ENCODE results near the gene ADAMTSL1. TPM values are rescaled to one million over a fixed set of nuclear protein-coding genes. Genes with fewer than 3 reads are reported as not detected.

Gene ADAMTSL1
- polyA plus RNA-seq, 6 donors from 2014 or later = not detected

DNA sequence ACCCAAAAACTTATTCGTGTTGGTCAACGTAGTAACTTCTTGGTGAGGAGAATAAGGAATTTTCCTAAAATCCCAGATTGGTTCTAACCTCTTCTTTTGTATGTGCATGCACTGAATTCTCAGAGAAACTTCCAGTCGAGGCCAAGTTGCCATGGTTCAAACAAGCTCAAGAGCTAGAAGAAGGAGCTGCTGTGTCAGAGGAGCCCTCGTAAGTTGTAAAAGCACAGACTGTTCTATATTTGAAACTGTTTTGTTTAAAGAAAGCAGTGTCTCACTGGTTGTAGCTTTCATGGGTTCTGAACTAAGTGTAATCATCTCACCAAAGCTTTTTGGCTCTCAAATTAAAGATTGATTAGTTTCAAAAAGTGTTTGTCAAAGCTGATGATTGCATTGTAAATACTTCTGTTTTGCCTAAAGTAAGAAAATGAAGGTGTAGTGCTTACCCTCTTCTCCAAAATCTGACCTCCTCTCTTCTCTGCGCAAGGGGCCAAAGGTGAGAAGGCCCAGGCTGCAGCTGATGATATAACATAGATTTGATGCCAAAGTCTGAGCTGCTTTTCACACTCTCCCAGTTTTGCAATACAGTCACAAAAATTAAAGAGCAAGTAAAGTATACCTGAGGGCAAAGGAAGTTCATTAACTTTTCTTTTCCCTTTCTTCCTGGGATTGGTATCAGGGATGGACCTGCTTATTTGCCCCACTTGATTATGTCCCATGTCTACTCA lies 210.8 kb downstream of the ADAMTSL1 start:
- no peak for ATAC-seq (ENCODE audit: low read depth in 2 of 2)
- no peak for DNase-seq
- H3K4me3 Mint-ChIP-seq = no peak overlapping the region

GRCh38 chr9:18688581-18689565 lies 214.9 kb downstream of the ADAMTSL1 start:
- no peak overlapping the region for H3K27ac Mint-ChIP-seq
- peaks cover 2 to 5% (median 3%) of the 10 kb centered on the region in 7 donors for H3K9me3 Mint-ChIP-seq
- no peaks in the 10 kb centered on the region for H3K36me3 Mint-ChIP-seq
- H3K4me3 Mint-ChIP-seq = no peak overlapping the region
- ATAC-seq (ENCODE audit: low read depth in 2 of 2) (no peak), DNase-seq (no peak)
- no peaks in the 10 kb centered on the region for H3K4me1 Mint-ChIP-seq
- H3K27me3 Mint-ChIP-seq = peaks cover 0 to 3% (median 0%) of the 10 kb centered on the region in 3 donors

More for the DNA sequence above, 210.8 kb downstream of the ADAMTSL1 start:
- H3K36me3 Mint-ChIP-seq = no peaks in the 10 kb centered on the region
- H3K27ac Mint-ChIP-seq = no peak overlapping the region
- H3K4me1 Mint-ChIP-seq = no peaks in the 10 kb centered on the region
- H3K27me3 Mint-ChIP-seq = peaks cover 0 to 3% (median 0%) of the 10 kb centered on the region in 3 donors
- H3K9me3 Mint-ChIP-seq = no peaks in the 10 kb centered on the region

DNA sequence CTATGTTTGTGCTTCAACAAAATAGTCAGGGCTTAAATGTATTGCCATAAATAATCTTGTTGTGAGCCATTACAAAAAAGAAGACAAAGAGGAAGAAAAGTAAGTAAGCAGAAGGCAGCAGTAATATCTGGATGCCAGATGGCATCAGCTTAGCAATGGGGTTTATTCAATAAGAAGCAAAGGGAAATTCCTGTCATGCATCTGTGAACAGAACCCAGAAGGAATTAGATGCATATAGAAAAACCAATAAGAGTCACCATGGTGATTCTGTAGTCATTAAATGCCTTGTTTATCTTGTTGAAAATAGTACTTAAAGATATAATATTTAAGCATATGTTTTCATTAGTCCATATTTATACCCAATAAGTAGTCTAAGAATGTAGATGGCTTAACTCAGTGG lies 216.0 kb downstream of the ADAMTSL1 start:
- no peaks in the 10 kb centered on the region for H3K4me1 Mint-ChIP-seq
- no peak overlapping the region for H3K27ac Mint-ChIP-seq
- H3K9me3 Mint-ChIP-seq = peaks cover 4 to 14% (median 8%) of the 10 kb centered on the region in 7 donors
- H3K4me3 Mint-ChIP-seq = no peak overlapping the region
- no peak for DNase-seq
- H3K27me3 Mint-ChIP-seq = peaks cover 0 to 3% (median 0%) of the 10 kb centered on the region in 3 donors
- no peak for ATAC-seq (ENCODE audit: low read depth in 2 of 2)
- no peaks in the 10 kb centered on the region for H3K36me3 Mint-ChIP-seq

DNA sequence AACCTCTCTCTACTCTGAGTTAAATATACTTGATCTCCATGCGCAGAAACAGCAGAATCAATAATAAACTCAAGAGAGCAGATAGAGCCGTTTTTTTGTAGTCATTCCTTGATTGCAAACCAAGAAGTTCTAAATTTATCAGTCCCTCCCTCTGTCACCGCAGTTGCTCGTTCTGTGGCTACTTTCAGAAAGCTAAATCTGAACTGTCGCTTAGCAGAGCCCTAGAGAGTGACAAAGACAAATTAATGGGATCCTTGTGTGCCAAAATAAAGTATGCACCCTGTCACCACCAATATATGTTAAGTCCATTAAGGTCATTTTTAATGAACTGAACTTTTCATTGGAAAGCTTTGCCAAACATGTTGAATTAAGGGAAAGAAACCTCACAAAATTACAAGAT lies 218.3 kb downstream of the ADAMTSL1 start:
- Mint-ChIP-seq H3K27me3 (no peaks in the 10 kb centered on the region), H3K27ac (no peak overlapping the region), H3K9me3 (peaks cover 12 to 27% (median 19%) of the 10 kb centered on the region in 7 donors), H3K36me3 (peaks cover 0 to 13% of the 10 kb centered on the region in 2 donors), H3K4me1 (no peaks in the 10 kb centered on the region), H3K4me3 (no peak overlapping the region)
- ATAC-seq (ENCODE audit: low read depth in 2 of 2) (no peak), DNase-seq (no peak)

DNA sequence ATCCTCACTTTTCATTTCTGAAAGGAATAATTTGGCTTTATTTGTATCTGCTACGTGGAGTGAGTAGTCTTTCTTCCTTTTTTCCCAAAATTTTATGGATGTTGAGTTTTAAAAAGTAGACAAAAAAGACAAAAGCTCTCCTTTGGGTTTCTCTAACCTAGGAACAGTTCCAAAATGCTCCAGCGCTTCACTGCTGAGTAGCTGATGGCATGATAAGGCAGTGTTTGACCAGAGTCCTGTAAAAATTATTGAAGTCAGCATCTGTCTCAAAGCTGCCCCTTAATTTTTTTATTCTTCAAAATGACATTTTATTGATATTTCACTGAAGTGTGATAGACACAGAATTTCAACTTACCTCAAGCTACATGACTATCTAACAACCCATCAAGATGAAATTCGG lies 219.0 kb downstream of the ADAMTSL1 start:
- Mint-ChIP-seq H3K27me3 (no peaks in the 10 kb centered on the region), H3K27ac (no peak overlapping the region), H3K4me3 (no peak overlapping the region), H3K9me3 (peaks cover 12 to 27% (median 19%) of the 10 kb centered on the region in 7 donors), H3K4me1 (no peaks in the 10 kb centered on the region), H3K36me3 (peaks cover 0 to 13% of the 10 kb centered on the region in 2 donors)
- DNase-seq (no peak), ATAC-seq (ENCODE audit: low read depth in 2 of 2) (no peak)

DNA sequence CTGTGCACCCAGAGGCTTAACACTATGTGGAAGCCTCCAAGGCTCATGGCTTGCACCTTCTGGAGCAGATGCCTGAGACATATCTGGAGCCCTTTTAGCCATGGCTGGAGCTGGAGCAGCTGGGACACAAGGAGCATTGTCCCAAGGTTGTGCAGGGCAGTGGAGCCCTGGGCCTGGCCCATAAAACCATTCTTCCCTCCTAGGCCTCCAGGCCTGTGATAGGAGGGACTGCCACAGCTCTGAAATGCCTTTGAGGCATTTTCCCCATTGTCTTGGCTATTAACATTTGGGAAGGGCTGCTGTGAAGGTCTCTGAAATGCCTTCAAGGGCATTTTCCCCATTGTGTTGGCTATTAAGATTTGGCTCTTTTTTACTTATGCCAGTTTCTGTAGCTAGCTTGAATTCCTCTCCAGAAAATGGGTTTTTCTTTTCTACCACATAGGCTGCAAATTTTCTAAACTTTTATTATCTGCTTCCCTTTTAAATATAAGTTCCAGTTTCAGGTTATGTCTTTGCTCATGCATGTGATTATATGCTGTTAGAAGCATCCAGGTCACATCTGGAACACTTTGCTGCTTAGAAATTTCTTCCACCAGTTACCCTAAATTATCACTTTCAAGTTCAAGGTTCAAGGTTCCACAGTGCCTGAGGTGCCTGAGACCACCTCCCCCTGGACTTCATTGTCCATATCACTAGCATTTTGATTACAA lies 221.2 kb downstream of the ADAMTSL1 start:
- H3K9me3 Mint-ChIP-seq = peaks cover 12 to 27% (median 19%) of the 10 kb centered on the region in 7 donors
- H3K4me1 Mint-ChIP-seq = no peaks in the 10 kb centered on the region
- ATAC-seq (ENCODE audit: low read depth in 2 of 2) (no peak), DNase-seq (no peak)
- no peaks in the 10 kb centered on the region for H3K27me3 Mint-ChIP-seq
- peaks cover 0 to 13% of the 10 kb centered on the region in 2 donors for H3K36me3 Mint-ChIP-seq
- no peak overlapping the region for H3K4me3 Mint-ChIP-seq
- no peak overlapping the region for H3K27ac Mint-ChIP-seq

- no peaks in the 10 kb centered on the region for H3K4me1 Mint-ChIP-seq
- DNase-seq (no peak), ATAC-seq (ENCODE audit: low read depth in 2 of 2) (no peak)
- H3K4me3 Mint-ChIP-seq = no peak overlapping the region
- no peaks in the 10 kb centered on the region for H3K27me3 Mint-ChIP-seq
- H3K27ac Mint-ChIP-seq = no peak overlapping the region
- peaks cover 11 to 27% (median 16%) of the 10 kb centered on the region in 7 donors for H3K9me3 Mint-ChIP-seq
- peaks cover 0 to 13% of the 10 kb centered on the region in 2 donors for H3K36me3 Mint-ChIP-seq
Measured at GRCh38 chr9:18698992-18699391, 225.0 kb downstream of the ADAMTSL1 start.

DNA sequence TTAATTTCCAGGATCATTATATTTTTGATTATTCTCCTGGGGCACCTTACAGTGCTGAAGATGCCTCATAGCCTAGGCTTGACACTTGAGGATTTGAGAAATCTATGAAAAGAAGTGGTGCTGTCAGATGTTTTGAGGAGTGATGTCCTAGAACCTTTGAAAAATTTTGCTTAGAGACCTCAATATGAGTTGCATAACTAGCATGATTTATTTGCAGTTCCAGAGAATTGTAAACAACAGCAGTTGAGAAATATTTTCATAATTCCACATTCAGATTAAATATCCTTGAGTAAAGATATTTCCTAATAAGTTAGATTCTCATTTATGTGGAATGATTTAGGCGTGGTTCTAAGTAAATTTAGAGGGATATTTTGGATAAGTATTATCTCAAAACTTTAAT lies 225.8 kb downstream of the ADAMTSL1 start:
- peaks cover 0 to 13% of the 10 kb centered on the region in 2 donors for H3K36me3 Mint-ChIP-seq
- H3K27ac Mint-ChIP-seq = no peak overlapping the region
- H3K9me3 Mint-ChIP-seq = peaks cover 7 to 21% (median 12%) of the 10 kb centered on the region in 7 donors
- H3K4me3 Mint-ChIP-seq = no peak overlapping the region
- ATAC-seq (ENCODE audit: low read depth in 2 of 2) (no peak), DNase-seq (no peak)
- no peaks in the 10 kb centered on the region for H3K4me1 Mint-ChIP-seq
- no peaks in the 10 kb centered on the region for H3K27me3 Mint-ChIP-seq

DNA sequence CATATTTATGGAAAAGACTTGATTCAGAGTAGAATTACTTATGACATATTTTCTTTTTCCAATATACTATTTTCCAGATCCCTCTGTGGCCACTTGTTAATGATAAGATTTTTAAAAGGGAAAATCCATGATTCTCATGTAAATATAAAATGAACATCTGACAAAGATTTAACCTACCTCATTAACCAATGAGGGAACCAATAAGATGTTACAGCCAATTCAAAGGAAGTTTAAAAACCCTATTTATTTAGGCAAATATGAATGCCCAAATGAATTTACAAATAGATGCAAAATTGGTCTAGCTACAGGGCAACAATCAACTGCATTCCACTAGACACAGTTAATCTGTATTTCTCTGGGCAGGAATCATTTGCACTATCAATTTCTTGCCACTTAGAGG lies 226.8 kb downstream of the ADAMTSL1 start:
- DNase-seq = no peak
- Mint-ChIP-seq H3K36me3 (peaks cover 0 to 8% of the 10 kb centered on the region in 2 donors), H3K4me3 (no peak overlapping the region), H3K9me3 (peaks cover 2 to 16% (median 8%) of the 10 kb centered on the region in 7 donors), H3K27ac (no peak overlapping the region), H3K27me3 (no peaks in the 10 kb centered on the region), H3K4me1 (no peaks in the 10 kb centered on the region)
- ATAC-seq (ENCODE audit: low read depth in 2 of 2) = no peak

DNA sequence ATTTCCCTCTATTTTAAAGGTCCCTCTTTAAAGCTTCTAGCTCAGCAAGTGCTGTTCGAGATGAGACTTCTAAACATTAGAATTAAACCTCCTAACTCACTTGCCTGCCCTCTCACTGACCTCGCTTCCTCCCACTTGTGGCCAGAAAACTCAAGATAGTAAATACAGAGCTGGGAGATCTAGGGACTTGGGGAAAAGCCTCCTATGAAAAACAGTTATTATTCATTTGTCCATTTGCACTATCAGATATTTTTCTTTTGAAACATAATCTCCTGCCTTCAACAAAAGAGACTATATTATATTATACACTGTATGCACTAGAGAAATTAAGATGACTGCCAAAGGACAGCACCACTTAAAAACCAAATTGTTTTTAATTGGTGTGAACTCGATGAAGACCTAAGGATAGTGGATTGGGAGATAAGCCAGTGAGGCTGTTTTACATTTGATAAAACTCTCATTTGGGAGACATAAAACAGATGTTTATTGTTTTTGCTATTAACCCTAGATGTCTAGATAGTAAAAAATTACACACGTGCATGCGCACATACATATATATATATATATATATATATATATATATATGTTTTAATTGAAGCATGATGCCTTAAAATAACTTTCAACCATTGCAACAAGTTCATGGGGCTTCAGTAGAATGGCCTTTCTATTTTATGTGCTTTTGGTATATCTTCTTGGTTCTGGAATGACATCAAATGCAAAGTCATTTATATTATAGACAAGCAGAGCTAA lies 229.4 kb downstream of the ADAMTSL1 start:
- no peaks in the 10 kb centered on the region for H3K36me3 Mint-ChIP-seq
- ATAC-seq (ENCODE audit: low read depth in 2 of 2) (no peak), DNase-seq (no peak)
- peaks cover 0 to 13% (median 3%) of the 10 kb centered on the region in 7 donors for H3K9me3 Mint-ChIP-seq
- no peaks in the 10 kb centered on the region for H3K4me1 Mint-ChIP-seq
- H3K27ac Mint-ChIP-seq = no peak overlapping the region
- no peak overlapping the region for H3K4me3 Mint-ChIP-seq
- H3K27me3 Mint-ChIP-seq = no peaks in the 10 kb centered on the region

DNA sequence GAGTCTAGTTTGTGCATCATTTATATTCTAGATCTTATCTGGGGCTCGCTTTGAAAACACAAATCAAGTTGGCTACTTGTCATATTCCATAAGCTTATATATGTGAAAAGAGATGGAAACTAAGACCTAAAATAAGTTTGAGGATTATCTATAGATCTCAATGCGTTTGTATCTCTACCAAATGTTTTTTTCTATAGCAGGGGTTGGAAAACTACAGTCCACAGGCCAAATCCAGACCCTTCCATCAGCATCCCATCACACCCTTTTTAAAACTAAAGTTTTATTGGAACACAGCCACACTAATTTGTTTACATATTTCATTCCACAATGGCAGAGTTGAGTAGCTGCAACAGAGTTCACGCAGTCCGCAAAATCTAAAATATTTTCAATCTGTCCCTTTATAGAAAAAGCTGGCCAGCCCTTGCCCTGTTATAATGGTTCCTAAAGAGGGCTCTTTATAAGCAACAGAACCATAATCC lies 230.0 kb downstream of the ADAMTSL1 start:
- H3K36me3 Mint-ChIP-seq = no peaks in the 10 kb centered on the region
- no peaks in the 10 kb centered on the region for H3K27me3 Mint-ChIP-seq
- H3K4me3 Mint-ChIP-seq = no peak overlapping the region
- H3K4me1 Mint-ChIP-seq = no peaks in the 10 kb centered on the region
- DNase-seq = no peak
- H3K9me3 Mint-ChIP-seq = peaks cover 0 to 13% (median 3%) of the 10 kb centered on the region in 7 donors
- no peak for ATAC-seq (ENCODE audit: low read depth in 2 of 2)
- H3K27ac Mint-ChIP-seq = peak overlapping the region in 1 of 6 donors; percentile 6

DNA sequence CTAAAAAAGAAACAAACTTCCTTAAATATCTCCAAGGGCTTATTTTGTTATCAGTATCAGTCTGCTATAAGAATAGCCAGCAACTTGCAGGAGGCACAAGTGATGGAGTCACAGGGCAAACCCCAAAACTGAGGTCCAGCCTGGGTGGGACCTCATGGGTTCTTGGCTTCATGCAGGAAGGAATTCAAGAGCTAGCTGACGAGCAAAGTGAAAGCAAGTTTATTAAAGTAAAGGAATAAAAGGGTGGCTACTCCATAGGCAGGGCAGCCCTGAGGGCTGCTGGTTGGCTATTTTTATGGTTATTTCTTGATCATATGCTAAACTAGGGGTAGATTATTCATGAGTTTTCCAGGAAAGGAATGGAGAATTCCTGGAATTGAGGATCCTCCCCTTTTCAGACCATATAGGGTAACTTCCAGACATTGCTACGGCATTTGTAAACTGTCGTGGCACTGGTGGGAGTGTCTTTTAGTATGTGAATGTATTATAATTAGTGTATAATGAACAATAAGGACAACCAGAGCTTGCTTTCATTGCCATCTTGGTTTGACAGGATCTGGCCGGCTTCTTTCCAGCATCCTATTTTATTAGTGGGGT lies 231.9 kb downstream of the ADAMTSL1 start:
- no peak overlapping the region for H3K27ac Mint-ChIP-seq
- H3K36me3 Mint-ChIP-seq = no peaks in the 10 kb centered on the region
- no peaks in the 10 kb centered on the region for H3K27me3 Mint-ChIP-seq
- no peak overlapping the region for H3K4me3 Mint-ChIP-seq
- H3K4me1 Mint-ChIP-seq = no peaks in the 10 kb centered on the region
- ATAC-seq (ENCODE audit: low read depth in 2 of 2) = no peak
- no peak for DNase-seq
- H3K9me3 Mint-ChIP-seq = peaks cover 0 to 13% (median 5%) of the 10 kb centered on the region in 7 donors

Data from naive B cell (primary cell).